H1 (cell line): ENCODE measurements around the gene PPP2R2C. TPM values are rescaled to one million over a fixed set of nuclear protein-coding genes. Genes with fewer than 3 reads are reported as not detected.
A peak's percentile ranks its signal among the peaks of the same experiment; 100 is the strongest.

Source experiments
- CTCF ChIA-PET: fragments of 300-600 bp; sonication (Branson Sonifier 250); formaldehyde crosslinking; loops from one replicate; lab custom pipeline; 2021; ENCODE audit not compliant: partially characterized antibody; lab: Charles Lee
- POLR2A ChIA-PET: fragments of 300-600 bp; sonication (Branson Sonifier 250); formaldehyde crosslinking; loops from one replicate; lab custom pipeline; 2021; ENCODE audit warnings: inconsistent platforms; ENCODE audit not compliant: partially characterized antibody; lab: Charles Lee
- DNase-seq, 2 experiments: peaks; one replicate each; pipeline versions ENCODE4 v3.0.0 to v3.0.0-alpha.2; 2010 to 2022; ENCODE audit warnings: low spot score in 2 of 2, low read depth in 1 of 2, mixed read lengths in 1 of 2
- FAIRE-seq: peaks from 2 replicates; lab custom pipeline; 2011; peaks lifted over from hg19 to GRCh38; lab: Jason Lieb, UNC
- H2AFZ ChIP-seq: 2 replicates; pipeline ENCODE4 v1.8.1; 2012; ENCODE audit warnings: low read length, inconsistent platforms
- H2AK5ac ChIP-seq: 2 replicates; pipeline ENCODE4 v1.6.1; 2013; ENCODE audit warnings: low read depth, low read length
- H2BK120ac ChIP-seq: replicated peaks from 2 replicates; pipeline ENCODE3; 2013; ENCODE audit warnings: low read depth, low read length, inconsistent platforms
- H2BK12ac ChIP-seq: 2 replicates; pipeline ENCODE4 v1.6.1; 2013; ENCODE audit warnings: low read depth, low read length
- H2BK15ac ChIP-seq: 2 replicates; pipeline ENCODE4 v1.6.1; 2013; ENCODE audit warnings: low read length
- H2BK20ac ChIP-seq: 2 replicates; pipeline ENCODE4 v1.6.1; 2013; ENCODE audit warnings: low read length
- H2BK5ac ChIP-seq: 2 replicates; pipeline ENCODE4 v1.6.1; 2013; ENCODE audit warnings: low read depth, low read length
- H3K14ac ChIP-seq: 2 replicates; pipeline ENCODE4 v1.6.1; 2013; ENCODE audit warnings: inconsistent platforms; ENCODE audit not compliant: insufficient read length
- H3K18ac ChIP-seq: 2 replicates; pipeline ENCODE4 v1.6.1; 2013; ENCODE audit warnings: low read length; ENCODE audit errors: extremely low read depth
- H3K23ac ChIP-seq: 2 replicates; pipeline ENCODE4 v1.6.1; 2013; ENCODE audit warnings: inconsistent platforms; ENCODE audit not compliant: insufficient read length
- H3K23me2 ChIP-seq: 2 replicates; pipeline ENCODE4 v1.6.1; 2013; ENCODE audit warnings: low read depth, low read length
- H3K27ac ChIP-seq: 2 replicates; pipeline ENCODE4 v1.6.1; 2011; ENCODE audit warnings: low read depth, low read length, inconsistent platforms
- H3K27me3 ChIP-seq, 4 experiments: replicated peaks in 1 of 4; 1 replicate in 1 of 4; 2 replicates in 3 of 4; pipeline versions ENCODE4 v1.6.1 to v1.8.1; 2011 to 2013; ENCODE audit warnings: low read length in 3 of 4, mild to moderate bottlenecking in 3 of 4, inconsistent platforms in 2 of 4, mixed read lengths in 2 of 4, moderate library complexity in 1 of 4; ENCODE audit not compliant: control insufficient read depth in 3 of 4, insufficient read depth in 3 of 4; ENCODE audit errors: extremely low read depth in 1 of 4
- H3K36me3 ChIP-seq, 4 experiments: 2 replicates each; pipeline versions ENCODE4 v1.6.1 to v1.8.1; 2011 to 2013; ENCODE audit warnings: mild to moderate bottlenecking in 4 of 4, low read length in 3 of 4, moderate library complexity in 2 of 4, control low read depth in 1 of 4, inconsistent platforms in 1 of 4; ENCODE audit not compliant: insufficient read depth in 4 of 4, control insufficient read depth in 2 of 4
- H3K4ac ChIP-seq: replicated peaks from 2 replicates; pipeline ENCODE3; 2013; ENCODE audit warnings: low read length, low read depth, mixed read lengths, inconsistent platforms; ENCODE audit not compliant: insufficient read length
- H3K4me1 ChIP-seq, 4 experiments: replicated peaks in 1 of 4; 1 replicate in 1 of 4; 2 replicates in 3 of 4; pipeline versions ENCODE4 v1.6.1 to v1.8.1; 2011 to 2013; ENCODE audit warnings: low read length in 3 of 4, inconsistent platforms in 2 of 4, mixed read lengths in 1 of 4; ENCODE audit not compliant: insufficient read depth in 4 of 4, control insufficient read depth in 3 of 4
- H3K4me2 ChIP-seq, 2 experiments: 2 replicates each; pipeline versions ENCODE4 v1.6.1 to v1.8.1; 2011 to 2013; ENCODE audit warnings: low read depth in 2 of 2, low read length in 2 of 2, control low read depth in 1 of 2, inconsistent platforms in 1 of 2, mild to moderate bottlenecking in 1 of 2; ENCODE audit not compliant: insufficient read depth in 1 of 2
- H3K4me3 ChIP-seq, 4 experiments: fragments of 200-600, 300-600 bp in 1 of 4; sonication (generic), shearing (Covaris generic), sonication (Bioruptor Twin) in 1 of 4; 2 replicates each; pipeline versions ENCODE4 v1.5.1 to v1.8.1; 2011 to 2016; ENCODE audit warnings: low read length in 4 of 4, low read depth in 3 of 4, control low read depth in 2 of 4, inconsistent platforms in 2 of 4, mild to moderate bottlenecking in 2 of 4, mixed read lengths in 1 of 4, moderate library complexity in 1 of 4; ENCODE audit not compliant: insufficient read depth in 2 of 4; ENCODE audit errors: extremely low read depth in 1 of 4
- H3K56ac ChIP-seq: replicated peaks from 2 replicates; pipeline ENCODE3; 2013; ENCODE audit warnings: low read depth, mild to moderate bottlenecking, mixed read lengths, low read length, inconsistent platforms; ENCODE audit not compliant: insufficient read length
- H3K79me1 ChIP-seq: 2 replicates; pipeline ENCODE4 v1.6.1; 2013; ENCODE audit warnings: low read depth, low read length, control low read depth
- H3K79me2 ChIP-seq, 2 experiments: 2 replicates each; pipeline versions ENCODE4 v1.6.1 to v1.8.1; 2012 to 2013; ENCODE audit warnings: low read length in 2 of 2, mild to moderate bottlenecking in 2 of 2, inconsistent platforms in 1 of 2; ENCODE audit not compliant: insufficient read depth in 2 of 2, control insufficient read depth in 1 of 2
- H3K9ac ChIP-seq, 4 experiments: replicated peaks in 1 of 4; 1 replicate in 1 of 4; 2 replicates in 3 of 4; pipeline versions ENCODE4 v1.6.1 to v1.8.1; 2011 to 2013; ENCODE audit warnings: low read depth in 3 of 4, low read length in 3 of 4, control low read depth in 2 of 4, mild to moderate bottlenecking in 2 of 4, moderate library complexity in 2 of 4, inconsistent platforms in 1 of 4; ENCODE audit errors: extremely low read depth in 1 of 4
- H3K9me3 ChIP-seq, 2 experiments: 2 replicates each; pipeline versions ENCODE4 v1.6.1 to v1.8.1; 2012 to 2013; ENCODE audit warnings: mild to moderate bottlenecking in 2 of 2, moderate library complexity in 2 of 2, control low read depth in 1 of 2, inconsistent platforms in 1 of 2, low read depth in 1 of 2, low read length in 1 of 2, mixed read lengths in 1 of 2; ENCODE audit not compliant: insufficient read depth in 2 of 2
- H4K20me1 ChIP-seq, 2 experiments: replicated peaks in 1 of 2; 2 replicates each; pipeline versions ENCODE3 to v1.8.1; 2011 to 2013; ENCODE audit warnings: inconsistent platforms in 2 of 2, low read length in 2 of 2, mild to moderate bottlenecking in 1 of 2; ENCODE audit not compliant: insufficient read depth in 2 of 2, control insufficient read depth in 1 of 2
- H4K5ac ChIP-seq: 2 replicates; pipeline ENCODE4 v1.6.1; 2013; ENCODE audit warnings: low read length, low read depth, mixed read lengths, inconsistent platforms; ENCODE audit not compliant: insufficient read length
- H4K8ac ChIP-seq: 2 replicates; pipeline ENCODE4 v1.8.0; 2013; ENCODE audit warnings: mild to moderate bottlenecking, moderate library complexity, low read length, inconsistent platforms; ENCODE audit not compliant: insufficient read depth; ENCODE audit errors: extremely low read depth
- H4K91ac ChIP-seq: replicated peaks from 2 replicates; pipeline ENCODE3; 2013; ENCODE audit warnings: low read length, mixed read lengths, inconsistent platforms; ENCODE audit not compliant: insufficient read length
- KDM1A ChIP-seq: fragments of 200-600, 300-600 bp; sonication (generic); IDR thresholded peaks from 2 replicates; pipeline ENCODE4 v1.7.1; 2016; ENCODE audit warnings: mild to moderate bottlenecking, low read length, borderline replicate concordance
- TBP ChIP-seq: IDR thresholded peaks from 2 replicates; pipeline ENCODE4 v1.6.1; 2011; ENCODE audit warnings: low read depth, low read length, improper control_type of control experiment
- WGBS, 2 experiments: shearing (Covaris generic) in 1 of 2; methylation state at CpG; one replicate each; pipeline versions ENCODE4 v1.1.6 to v1.1.7; 2013 to 2015; ENCODE audit warnings: low lambda C conversion rate in 2 of 2, mixed read lengths in 2 of 2, inconsistent platforms in 1 of 2, low coverage in 1 of 2, missing lambda C conversion rate in 1 of 2; ENCODE audit not compliant: insufficient replicate concordance in 2 of 2, insufficient coverage in 1 of 2, insufficient read length in 1 of 2; ENCODE audit errors: extremely low coverage in 1 of 2, missing lambda C conversion rate in 1 of 2; 5-methylcytosine and 5-hydroxymethylcytosine counted together
- polyA plus RNA-seq, 7 experiments: library from polyadenylated mRNA; depleted of rRNA in 3 of 7; stranded (reverse) in 5 of 7; unstranded in 2 of 7; fragments of >200 nt in 5 of 7; fragments of 200-250 nt in 2 of 7; gene quantifications; 1 replicate in 5 of 7; 2 replicates in 1 of 7; 4 replicates in 1 of 7; pipeline versions ENCODE4 v1.2.1 to v1.2.3, GENCODE V29; 2011 to 2013; ENCODE audit warnings: missing spikeins in 2 of 7, mixed read lengths in 2 of 7
- total RNA-seq: library from RNA; stranded (reverse); fragmentation: NEBNext Ultra II Directional; extraction: Animal tissue kit (Norgen Biotek cat#: 25700); gene quantifications from 2 replicates; pipeline ENCODE4 v1.2.1, GENCODE V29; 2021
- TF ChIP-seq, protein P1 (sequence below): IDR thresholded peaks from 2 replicates; pipeline ENCODE4 v1.6.1; 2012; ENCODE audit warnings: low read length, inconsistent platforms

Gene PPP2R2C
- total and polyA plus RNA-seq, 2 of the 8 experiments (the other 6 are each of a cell fraction or from before 2014, with no cell fraction given) = 6.4 TPM

- H3K4me2 ChIP-seq = peak overlapping the region; percentile 8 to 35; a peak in 3 of 4 replicates
- TF ChIP-seq, protein P1, sequence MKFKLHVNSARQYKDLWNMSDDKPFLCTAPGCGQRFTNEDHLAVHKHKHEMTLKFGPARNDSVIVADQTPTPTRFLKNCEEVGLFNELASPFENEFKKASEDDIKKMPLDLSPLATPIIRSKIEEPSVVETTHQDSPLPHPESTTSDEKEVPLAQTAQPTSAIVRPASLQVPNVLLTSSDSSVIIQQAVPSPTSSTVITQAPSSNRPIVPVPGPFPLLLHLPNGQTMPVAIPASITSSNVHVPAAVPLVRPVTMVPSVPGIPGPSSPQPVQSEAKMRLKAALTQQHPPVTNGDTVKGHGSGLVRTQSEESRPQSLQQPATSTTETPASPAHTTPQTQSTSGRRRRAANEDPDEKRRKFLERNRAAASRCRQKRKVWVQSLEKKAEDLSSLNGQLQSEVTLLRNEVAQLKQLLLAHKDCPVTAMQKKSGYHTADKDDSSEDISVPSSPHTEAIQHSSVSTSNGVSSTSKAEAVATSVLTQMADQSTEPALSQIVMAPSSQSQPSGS = no peak
- TF ChIP-seq KDM1A = peak; percentile 69; the same call in 1 of the 2 replicates
- TF ChIP-seq TBP = no peak
- no peak for FAIRE-seq
- DNase-seq = peak in 1 of 2 experiments; percentile 45
- no peak overlapping the region; the same call in 1 of the 2 replicates for H2BK12ac ChIP-seq
- no peaks in the 10 kb centered on the region for H3K23me2 ChIP-seq
- no peak overlapping the region for H4K5ac ChIP-seq
- H3K27ac ChIP-seq = no peak overlapping the region
- H3K9ac ChIP-seq = no peak overlapping the region
- H4K8ac ChIP-seq = 0 out of 2 replicates have a peak overlapping the region, but pooled peaks have one; percentile 57
- no peak overlapping the region for H3K14ac ChIP-seq
- no peak overlapping the region for H3K23ac ChIP-seq
- no peak overlapping the region for H2BK5ac ChIP-seq
- no peak overlapping the region for H3K4me3 ChIP-seq
- no peak overlapping the region for H3K4ac ChIP-seq
- no peak overlapping the region for H2AFZ ChIP-seq
- peaks cover 0 to 7% (median 2%) of the 10 kb centered on the region in 4 experiments; a peak in 3 of 7 replicates for H3K4me1 ChIP-seq
- no peak overlapping the region for H2BK15ac ChIP-seq
- H3K36me3 ChIP-seq = no peaks in the 10 kb centered on the region
- no peak overlapping the region for H2AK5ac ChIP-seq
- WGBS, 2 experiments = 85% methylated on average over 10 of the region's 11 CpGs; no CpG with 5 or more reads in 1 of the 2 experiments
- H3K18ac ChIP-seq = no peak overlapping the region
- H2BK120ac ChIP-seq = no peak overlapping the region
- POLR2A ChIA-PET = no interaction called here
- H3K9me3 ChIP-seq = 0 out of 4 replicates have a peak, but pooled peaks cover 0 to 2% of the 10 kb centered on the region in 2 experiments
- H3K27me3 ChIP-seq = peaks cover 0 to 6% (median under 1%) of the 10 kb centered on the region in 4 experiments; a peak in 4 of 7 replicates
- H3K56ac ChIP-seq = no peak overlapping the region
- peaks cover 3% of the 10 kb centered on the region; the same call in 1 of the 2 replicates for H3K79me1 ChIP-seq
- 0 out of 2 replicates have a peak overlapping the region, but pooled peaks have one; percentile 66 for H2BK20ac ChIP-seq
- CTCF ChIA-PET = interaction anchor here (0.6 kb wide), 1 partner anchor 11 kb away, joined by 7 read pairs; no protein-coding TSS in a partner anchor
- H4K91ac ChIP-seq = peak overlapping the region; percentile 51
- peaks cover 0 to 4% of the 10 kb centered on the region in 2 experiments for H4K20me1 ChIP-seq
- H3K79me2 ChIP-seq = no peaks in the 10 kb centered on the region
These were observed 8.8 kb downstream of the PPP2R2C start for GRCh38 chr4:6463311-6464289.
